ENCODE measurements around the gene AFAP1L1.
"Not testable (repeated sequence)": the region's sequence is repeated elsewhere in the genome, so short reads cannot be mapped to it uniquely, and the experiment has no call there.

Gene AFAP1L1

DNA sequence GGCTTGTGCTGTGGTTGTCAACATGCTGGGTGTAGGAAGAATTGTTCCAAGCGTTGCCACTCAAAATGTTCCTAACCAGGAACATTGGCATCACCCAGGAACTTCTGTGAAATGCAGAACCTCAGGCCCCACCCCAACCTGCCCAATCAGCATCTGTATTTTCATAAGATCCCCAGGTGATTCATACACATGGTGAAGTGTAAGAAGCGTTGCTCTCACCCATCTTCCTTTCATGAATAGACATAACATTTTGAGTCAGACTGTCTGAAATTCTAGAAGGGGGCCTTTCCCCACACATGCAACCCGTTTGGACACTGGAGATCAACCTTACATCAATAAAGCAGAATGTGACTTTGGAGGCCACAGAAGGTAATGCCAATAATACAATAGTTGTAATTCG is 9.3 kb upstream of the AFAP1L1 start:
- DNase-seq: no peak

DNA sequence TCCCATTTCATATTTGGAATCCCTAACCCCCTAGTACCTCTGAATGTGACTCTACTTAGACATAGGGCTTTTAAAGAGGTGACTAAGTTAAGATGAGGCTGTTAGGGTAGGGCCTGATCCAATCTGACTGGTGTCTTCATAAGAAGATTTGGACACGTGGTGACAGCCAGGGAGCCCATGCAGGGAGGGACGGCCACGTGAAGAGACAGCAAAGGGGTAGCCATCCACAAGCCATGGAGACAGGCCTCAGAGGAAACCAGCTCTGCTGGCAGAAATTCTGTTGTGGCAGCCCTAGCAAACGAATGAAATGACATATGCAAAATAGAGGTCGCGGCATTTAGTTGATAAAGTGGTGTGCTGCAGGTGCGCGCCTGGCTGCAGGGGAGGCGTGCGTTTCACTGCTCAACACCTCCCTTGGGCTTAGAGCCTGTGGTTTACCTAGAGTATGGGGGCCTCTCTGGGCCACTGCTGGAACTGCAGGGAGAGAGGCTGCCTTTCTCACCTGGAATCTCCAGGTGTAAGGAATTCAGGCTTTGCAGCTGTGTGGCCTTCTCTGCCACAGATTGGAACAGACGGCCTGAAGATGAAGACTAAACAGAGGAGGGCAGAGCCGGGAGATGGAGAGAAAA is 7.1 kb upstream of the AFAP1L1 start:
- peak; percentile 57 for DNase-seq

DNA sequence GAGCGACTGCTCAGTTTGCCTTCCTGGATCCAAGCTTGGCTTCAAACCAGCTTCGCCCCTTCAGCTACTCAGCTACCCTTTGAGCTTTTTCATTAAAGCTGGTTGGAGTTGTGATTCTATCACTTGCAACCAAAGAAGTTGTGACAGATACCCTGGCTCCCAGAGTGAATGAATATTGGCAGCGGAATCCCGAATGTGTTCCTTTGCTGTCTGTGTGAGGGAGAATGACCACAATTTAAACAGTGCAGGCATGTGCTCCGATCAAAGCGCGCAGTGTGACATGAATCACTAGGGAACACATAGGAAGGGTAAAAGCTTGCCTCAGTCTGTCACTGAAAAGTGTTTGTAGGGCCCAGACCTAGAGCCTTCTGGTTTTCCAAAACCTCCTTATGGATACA is 6.6 kb upstream of the AFAP1L1 start:
- no peak for DNase-seq

DNA sequence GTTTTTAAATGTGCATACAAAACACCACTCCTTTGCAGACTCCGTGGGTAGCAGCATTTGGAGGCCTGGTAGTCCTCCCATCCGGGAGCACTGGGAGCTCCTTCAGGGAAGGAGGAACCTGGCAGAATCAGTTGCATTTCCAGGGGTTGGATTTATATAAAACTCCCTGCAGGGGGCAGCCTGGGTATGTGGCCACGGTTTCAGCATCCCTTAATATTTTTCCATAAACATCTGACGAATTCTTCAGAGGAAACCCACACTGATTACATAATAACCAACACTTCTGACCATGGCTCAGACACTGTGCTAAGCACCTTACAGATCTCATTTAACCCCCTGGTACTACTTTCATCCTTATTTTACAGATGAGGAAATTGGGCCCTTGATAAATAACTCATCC is 6.1 kb upstream of the AFAP1L1 start:
- no peak for DNase-seq

DNA sequence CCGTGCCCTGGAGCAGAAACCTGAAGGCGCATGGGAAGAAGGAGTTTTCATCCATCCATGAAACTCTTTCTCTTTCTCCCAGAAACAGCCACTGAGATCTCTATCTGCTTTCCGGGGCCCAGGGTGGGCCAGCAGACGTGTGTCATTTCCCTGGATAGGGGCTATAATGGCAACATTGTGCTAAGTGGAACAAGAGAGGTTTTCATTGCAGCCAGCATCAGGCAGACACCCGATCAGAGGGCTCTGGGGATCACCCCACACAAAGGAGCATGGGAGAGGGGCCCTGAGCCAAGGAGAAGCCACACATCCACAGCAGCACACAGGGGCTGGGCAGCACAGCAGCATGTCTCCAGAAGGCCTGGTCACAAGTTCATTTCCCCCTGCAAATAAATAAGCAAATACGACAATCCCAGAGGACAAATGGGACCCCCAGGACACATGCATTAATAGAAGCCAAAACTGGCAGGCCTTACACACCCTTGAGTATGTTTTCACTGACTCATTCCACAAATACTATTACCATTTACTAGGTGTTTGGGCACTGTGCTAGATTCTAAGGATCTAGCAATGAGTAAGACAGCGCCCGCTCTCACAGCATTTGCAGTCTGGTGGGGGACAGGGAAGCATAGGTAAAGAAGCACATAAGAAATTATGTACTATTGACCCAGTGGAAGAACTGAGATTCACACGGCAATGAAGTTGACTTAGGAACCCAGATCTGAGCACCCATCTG is 4.3 kb upstream of the AFAP1L1 start:
- no peak for DNase-seq

DNA sequence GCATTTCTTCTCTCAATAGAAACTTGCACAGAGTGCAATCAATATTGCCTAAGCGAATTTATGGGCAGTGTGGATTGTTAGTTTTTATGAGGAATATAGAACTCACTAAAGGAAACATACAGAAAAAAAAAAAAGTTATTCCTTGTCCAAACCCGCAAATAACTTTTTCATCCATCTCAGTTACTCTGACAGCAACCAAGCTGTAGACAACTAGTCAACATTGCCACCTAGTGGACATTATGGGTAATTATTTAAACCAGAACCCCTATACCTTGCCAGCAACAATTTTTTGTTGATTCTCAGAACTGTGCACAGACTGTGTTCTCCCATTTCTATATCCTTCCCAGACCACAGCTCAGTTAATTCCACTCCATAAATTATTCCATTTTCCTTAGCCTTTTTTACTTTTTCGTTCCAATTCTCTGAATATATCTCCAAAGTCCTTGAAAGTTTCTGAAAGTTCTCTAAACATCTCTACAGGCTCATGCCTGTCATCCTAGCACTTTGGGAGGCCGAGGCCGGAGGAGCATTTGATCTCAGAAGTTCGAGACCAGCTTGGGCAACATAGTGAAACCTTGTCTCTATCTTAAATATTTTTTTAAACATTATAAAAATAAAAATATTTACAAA is 2.6 kb upstream of the AFAP1L1 start:
- peak; percentile 61 for DNase-seq

DNA sequence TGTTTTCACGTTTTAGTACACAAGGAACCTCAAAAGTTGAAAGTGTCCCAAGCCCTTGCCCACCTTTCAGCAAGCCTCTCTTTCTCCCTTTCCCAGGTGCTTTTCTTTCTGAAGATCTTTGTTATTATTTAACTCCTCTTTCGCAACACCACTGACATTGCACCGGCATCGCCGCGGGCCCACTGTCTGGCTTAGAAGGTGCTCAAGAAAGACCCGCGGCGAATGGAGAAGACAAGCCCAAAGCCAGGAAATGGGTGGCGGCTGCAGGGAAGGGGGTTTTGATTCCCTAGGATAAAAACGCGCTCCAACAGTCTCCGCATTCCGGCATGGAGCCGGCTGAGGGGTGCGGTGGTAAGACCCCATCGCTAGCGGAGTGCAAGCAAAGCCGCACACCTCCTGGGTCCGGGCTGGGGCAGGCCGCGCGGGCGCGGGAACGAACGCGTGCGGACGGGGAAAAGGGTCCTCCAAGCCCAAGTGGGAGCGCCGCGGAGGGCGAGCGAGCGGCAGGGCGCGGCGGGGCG is 404 bp upstream of the AFAP1L1 start:
- DNase-seq: no peak

DNA sequence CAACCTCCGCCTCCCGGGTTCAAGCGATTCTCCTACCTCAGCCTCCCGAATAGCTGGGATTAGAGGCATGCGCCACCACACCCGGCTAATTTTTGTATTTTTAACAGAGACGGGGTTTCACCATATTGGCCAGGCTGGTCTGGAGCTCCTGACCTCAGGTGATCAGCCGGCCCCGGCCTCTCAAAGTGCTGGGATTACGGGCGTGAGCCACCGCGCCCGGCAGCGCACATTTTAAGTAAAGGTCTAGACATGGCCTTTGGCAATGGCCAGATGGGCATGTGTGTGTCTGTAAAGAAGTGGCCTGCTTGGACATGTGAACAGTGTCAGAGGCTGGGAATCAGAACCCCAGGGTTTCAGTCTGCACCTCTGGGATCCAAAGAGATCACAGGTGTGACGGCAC is 1.1 kb downstream of the AFAP1L1 start:
- not testable (repeated sequence) for DNase-seq

DNA sequence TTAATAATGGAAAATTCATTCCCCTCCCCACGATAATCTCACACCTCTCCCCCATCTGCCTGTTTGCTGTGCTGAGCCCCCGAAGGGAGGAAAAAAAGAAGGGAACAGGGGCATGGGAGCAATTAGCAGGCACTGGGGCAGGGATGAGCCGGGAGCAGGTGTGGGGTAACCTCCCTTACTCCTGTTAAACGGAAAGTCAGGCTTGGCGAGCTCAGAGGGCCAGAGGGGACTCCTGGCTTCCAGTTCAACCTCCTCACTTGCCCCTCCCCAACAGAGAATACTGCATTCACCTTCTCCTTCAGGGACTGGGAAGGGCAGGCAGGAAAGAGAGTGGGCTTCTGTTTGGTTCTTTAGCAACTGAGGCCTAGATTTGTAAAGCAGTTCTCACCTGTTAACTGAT is 1.6 kb downstream of the AFAP1L1 start:
- DNase-seq: no peak

DNA sequence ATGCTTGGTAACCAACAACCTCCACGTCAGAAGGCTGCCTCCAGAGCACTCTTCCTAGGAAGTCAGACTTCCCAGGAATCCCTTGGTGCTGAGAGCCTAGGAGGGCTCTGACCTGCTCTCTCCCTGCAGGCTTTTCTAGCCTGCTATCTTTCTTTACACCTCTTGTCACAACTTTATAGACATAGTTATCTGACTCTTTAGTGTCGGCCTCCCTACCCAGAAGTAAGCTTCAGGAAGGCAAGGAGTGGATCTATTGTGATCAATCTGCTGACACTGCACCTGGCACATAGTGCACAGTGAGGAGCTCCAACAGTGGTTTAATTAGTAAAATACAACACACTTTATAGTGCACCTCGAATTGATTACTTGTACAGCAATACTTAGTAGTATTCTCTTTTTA is 2.3 kb downstream of the AFAP1L1 start:
- DNase-seq: no peak

DNA sequence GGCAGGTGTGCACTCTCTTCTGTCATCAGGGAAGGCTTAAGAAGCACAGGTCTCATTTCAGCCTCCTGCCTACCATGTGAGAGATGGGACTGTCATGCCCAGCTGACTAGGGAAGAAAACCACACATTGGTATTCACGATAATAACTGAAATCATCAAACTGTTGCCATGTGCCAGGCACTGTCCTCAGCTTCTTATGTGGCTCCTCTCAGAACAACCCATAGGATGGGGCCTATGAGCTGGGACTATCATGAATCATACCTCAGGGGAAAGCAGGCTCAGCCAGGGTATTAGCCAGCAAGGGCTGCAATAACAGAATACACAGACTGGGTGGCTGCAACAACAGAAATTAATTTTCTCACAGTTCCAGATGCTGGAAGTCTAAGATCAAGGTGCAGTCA is 3.3 kb downstream of the AFAP1L1 start:
- no peak for DNase-seq

DNA sequence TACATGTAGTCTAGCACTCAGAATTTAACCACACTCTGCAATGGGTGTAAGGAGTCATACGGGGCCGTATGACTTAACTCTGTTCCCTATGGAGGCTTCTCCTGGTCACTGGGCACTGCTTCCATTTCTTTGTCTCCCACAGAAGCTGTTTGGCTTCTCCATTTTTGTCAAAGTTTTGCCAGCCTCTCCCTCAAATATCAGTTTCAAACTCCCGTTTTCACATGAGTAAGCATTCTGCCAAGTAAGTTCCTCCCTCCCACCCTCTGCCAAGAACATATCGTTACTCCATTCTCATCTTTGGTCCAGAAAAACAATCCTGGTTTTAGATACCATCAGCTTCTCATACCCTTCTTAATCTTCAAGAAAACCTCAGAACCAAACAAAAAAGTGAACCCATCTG is 6.1 kb downstream of the AFAP1L1 start:
- no peak for DNase-seq

DNA sequence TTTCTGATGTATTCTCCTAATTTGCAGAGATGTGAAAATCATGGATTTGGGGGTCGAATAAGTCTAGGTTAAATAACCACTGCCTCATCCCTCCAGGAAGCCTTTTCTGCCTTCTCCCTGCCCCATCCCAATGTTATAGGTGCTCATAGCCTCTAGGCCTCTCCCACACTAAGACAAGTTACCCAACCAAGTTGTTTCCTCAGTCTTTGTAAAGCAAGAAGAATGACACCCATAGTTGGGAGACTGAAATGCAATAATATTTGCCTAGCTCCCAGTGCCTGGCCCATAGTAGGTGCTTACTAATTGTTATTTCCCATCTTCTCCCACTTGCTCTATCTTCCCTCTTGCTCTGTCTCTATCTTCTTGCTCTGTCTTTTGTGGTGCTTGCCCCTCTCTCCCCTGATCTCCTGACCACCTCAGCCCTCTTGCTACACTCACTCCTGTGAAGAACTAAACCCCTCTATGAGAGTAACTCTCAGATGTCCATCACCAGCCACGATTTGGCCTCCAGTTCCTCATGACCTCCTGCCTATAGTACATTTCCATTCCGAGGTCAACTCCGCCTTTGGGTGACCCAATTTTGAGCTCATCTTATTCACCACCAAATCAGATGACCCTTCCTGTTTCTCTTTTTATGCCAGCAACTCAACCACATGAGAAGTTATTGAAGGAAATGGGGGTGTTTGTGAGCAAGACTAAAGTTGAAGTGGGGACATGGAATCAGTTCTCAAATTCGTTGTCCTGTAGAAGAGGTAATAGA is 7.0 kb downstream of the AFAP1L1 start:
- DNase-seq: no peak

DNA sequence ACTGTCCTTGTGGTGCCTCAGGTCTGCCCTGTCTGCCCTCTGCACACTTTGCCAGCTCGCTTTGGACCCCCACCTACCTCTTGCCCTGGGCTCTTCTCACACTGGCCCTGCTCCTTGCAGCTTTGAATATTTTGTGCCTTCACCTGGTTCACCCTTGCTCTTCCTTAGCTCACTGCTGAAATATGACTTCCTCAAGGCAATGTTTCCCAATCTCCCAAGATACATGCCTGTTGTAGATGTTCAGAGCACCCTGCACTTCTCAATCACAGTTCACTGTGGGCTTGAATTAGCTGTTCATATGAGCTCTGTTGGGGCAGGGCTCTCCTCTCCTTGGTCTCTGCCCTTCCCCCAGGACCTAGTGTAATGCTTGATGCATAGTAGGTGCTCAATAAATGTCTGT is 8.0 kb downstream of the AFAP1L1 start:
- DNase-seq: no peak

DNA sequence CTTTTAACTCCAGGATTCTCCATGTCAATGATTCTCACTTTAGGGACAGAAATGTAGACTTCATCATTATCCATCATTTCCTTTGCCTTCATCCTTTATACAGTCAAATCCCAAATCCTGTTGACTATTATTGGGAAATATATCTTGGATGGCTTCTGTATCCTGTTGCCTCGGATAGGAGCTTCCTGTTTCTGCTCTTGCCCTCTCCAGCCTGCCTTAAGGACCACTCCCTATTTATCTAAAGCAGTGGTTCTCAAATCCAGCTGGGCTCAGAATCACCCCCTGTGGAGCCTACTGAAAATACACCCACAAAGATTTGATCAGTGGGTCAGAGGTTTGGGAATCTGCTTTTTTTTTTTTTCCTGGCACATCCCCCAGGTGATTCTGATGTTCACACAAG is 8.5 kb downstream of the AFAP1L1 start:
- DNase-seq: no peak

DNA sequence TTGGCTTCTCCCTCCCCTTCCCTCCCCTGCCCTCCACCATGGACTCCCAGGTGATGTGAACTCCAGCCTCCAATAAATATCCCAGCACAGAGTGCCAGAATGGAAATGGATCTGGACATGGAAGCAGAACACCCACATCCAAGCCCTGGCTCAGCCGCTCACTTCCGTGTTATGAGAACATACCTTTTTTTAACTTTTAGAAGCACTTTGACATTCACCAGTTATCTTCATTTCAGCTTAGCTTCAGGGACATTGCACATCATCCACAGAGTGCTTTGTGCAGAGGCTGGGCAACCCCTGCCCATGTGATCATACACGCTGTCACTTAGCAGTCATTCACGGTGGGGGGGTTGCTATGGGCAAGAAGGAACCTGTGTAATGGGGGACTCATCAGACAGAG is 9.1 kb downstream of the AFAP1L1 start:
- DNase-seq: no peak

DNA sequence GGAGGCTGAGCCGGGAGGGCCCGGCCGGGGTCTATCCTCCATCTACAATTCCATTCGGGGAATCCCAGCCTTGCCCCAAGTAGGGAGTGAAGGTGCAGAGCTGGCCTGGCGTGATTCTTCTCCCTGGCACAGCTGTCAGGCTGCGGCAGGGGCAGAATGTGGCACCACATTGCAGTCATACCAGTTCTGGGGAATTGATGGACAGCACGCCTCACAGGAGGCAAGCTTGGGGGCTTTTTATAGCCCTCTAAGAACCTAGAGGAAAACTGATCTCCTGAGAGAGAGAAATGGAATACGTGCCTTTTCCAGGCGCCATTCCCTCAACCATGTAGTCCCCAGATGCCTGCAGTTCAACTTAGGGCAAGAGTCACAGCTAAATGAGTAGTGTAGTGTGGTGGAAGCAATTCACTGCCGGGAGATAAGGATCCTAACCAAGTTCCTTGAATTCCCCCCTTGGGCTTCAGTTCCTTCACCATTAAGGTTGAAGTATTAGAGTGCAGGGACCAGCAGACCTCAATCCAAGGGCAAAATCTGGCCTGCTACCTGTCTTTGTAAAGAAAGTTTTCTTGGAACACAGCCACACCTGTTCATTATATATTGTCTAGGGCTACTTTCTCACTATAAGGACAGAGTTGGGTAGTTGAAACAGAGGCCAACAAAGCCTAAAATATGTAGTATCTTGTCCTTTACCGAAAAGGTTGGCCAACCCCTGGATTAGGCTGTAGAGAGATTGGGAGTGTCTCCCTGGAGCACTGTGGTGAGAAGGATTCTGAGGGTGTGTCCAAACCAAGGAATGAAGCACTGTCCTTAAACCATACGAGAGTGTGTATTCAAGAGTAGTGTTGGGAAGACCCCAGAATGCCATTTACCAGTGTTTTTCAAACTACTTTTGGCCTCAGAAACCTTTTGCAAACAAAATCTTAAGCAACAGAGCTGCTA is 10.6 kb downstream of the AFAP1L1 start:
- no peak for DNase-seq

DNA sequence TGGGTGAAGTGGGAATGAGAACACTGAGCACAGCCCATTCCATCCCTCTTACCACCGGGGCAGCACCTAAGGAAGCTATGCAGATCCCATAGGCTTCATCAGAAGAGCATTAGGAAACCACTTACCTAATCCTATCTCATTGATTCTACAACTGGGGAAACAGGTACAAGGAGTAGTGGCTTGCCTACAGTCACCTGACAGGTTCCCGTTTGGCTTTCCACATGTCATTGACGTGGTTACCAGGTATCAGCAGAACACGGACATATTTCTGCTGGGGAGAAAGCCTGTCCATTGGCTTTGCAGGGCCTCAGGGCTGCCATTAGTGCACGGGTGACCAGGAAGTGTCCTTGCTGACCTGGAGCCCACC is 11.3 kb downstream of the AFAP1L1 start:
- no peak for DNase-seq

DNA sequence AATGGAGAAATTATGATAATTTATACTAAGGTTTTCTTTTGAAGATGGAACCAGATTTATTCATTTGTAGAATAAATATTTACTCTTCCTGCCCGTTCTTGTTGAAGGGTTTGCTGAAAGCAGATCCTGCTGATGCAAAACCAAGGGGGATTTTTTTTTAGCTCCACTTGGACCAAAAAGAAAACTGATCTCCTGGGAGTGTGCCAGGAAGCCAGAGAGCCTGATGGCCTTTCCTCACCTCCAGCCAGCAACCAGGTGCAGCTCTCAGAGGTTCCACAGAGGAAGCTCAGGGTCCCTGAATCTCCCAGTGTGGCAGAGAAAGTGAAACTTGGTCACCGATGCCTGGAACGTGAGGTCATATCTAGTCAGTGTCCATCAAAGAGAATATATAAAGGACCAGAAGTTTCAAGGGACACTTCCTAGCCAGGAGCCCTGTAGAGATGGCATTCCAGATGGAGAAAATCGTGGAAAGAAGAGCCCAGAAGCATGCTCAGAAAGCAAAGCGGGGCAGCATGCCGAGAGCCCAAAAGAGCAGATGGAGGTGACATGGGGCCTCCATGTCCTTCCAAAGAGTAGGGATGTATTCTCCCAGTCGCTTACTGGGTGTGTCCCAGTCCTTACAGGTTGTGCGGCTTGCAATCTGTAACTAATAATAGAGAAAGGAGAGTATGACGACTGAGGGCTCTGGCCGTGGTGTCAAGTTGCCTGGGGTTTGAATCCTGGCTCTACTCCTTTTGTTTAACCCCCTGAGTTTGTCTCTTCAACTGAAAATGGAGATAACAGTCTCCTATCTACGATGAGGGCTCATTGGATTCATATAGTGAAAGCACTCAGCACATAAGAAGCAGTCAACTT is 12.2 kb downstream of the AFAP1L1 start:
- peak; percentile 59 for DNase-seq

DNA sequence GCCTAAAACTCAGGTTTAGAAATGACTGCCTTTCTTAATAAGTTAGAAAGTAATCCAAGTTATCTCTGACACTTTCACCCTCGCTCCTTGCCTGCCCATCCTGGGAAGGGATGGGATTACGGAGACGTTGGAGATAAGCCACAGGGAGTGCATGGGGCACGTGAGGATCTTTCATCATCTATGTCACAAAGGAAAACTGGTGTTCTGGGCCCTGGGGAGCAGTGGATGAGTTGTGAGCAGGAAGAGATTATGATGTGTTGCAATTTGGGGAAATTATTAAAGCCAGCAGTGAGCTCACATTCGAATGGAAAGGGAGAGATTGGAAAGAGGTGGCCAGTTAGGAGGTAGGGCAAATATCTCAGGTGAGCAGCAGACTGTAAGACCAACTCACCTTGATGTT is 12.8 kb downstream of the AFAP1L1 start:
- no peak for DNase-seq

DNA sequence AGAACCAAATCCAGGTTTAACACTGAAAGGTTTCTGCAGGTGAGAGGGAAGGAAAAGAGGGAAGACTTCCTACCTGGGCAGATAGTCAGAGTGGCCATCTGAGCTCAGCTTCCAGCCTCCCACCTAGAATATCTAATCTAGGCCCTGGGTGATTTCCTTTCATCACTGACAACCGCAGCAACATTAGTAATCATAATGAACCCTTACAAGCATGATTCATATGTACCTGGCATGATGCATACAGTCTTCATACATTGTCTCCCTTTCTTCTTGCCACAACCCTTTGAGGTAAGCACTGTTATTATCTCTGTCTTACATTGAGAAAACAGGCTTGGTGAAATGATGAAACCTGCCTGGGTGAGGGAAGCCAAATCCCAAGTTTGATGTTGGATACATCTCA is 13.5 kb downstream of the AFAP1L1 start:
- DNase-seq: no peak

All from NCI-H2029 (cell line).